ENCODE data around the gene CFAP58.

Gene CFAP58

DNA sequence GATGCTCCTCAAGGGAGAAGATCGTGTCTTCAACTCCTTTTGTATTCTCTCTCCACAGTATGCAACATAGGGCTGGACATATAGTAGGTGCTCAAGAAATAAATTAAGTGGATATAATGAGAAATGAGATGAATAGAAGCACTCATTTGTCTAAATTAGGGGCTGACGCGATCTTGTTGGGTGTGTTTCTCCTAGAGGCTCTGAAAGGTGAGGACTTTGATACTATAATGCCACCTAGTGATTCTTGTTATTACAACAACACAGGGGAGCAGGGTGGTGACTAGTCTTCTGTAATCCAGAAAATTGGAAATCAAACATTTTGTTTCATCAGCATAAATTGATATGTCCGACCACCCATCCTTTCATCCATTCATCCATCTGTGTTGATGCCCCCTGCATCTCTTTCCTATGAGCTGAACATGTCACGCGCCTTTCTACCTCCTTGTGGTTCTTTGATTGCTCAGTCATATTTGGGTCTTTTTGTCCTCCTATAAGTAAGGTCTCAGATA, 3.5 kb upstream of the CFAP58 start:
- TF ChIP-seq POLR2A (IDR thresholded peaks at IDR 0.05; ENCODE audit: low read depth, low read length) = no peak
- no peak for DNase-seq (ENCODE audit: insufficient read length, low spot score)
- FAIRE-seq = no peak

- TF ChIP-seq POLR2A (IDR thresholded peaks at IDR 0.05; ENCODE audit: low read depth, low read length) = no peak
- DNase-seq (ENCODE audit: insufficient read length, low spot score) (no peak), FAIRE-seq (no peak)
Measured at GRCh38 chr10:104351061-104351702, 2.5 kb upstream of the CFAP58 start.

DNA sequence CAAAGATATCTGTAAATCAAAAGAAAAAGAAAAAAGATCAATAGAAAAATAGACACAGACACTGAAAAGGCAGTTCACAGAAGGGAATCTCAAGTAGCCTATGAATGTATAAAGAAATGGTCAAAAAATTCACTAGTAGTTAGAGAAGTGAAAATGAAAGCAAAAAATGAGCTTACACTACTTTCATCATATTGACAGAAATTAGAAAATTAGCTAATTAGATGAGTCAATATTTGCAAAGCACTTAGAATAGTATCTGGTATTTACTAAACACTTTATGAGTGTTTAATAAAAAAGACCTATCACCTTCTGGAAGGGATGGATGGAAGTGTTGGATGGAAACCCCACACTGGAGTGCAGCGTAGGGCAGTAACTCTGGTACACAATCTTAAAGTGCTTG, 1.7 kb upstream of the CFAP58 start:
- no peak for FAIRE-seq
- TF ChIP-seq POLR2A (IDR thresholded peaks at IDR 0.05; ENCODE audit: low read depth, low read length) = no peak
- no peak for DNase-seq (ENCODE audit: insufficient read length, low spot score)

GRCh38 chr10:104359811-104360210, 6.2 kb downstream of the CFAP58 start:
- no peak for DNase-seq (ENCODE audit: insufficient read length, low spot score)
- no peak for FAIRE-seq
- no peak for TF ChIP-seq POLR2A (IDR thresholded peaks at IDR 0.05; ENCODE audit: low read depth, low read length)

DNA sequence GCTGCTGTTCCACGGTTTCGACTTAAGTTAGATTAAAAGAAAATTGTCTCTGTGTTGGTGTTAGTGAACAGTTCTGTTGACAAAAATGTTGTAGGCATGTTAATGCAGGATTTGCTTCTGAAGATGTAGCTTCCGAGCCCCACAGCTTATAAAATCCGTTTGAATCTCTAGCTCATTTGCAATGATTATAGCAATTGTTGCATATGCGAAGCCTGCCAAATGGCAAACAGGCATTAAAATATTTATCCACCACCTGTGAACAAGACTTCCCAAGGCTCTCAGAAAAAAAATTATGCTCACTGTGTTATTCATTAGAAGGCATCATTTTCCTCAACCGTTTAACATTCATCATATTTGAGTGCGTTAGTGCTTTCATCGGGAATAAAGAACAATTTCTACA, 14.3 kb downstream of the CFAP58 start:
- no peak for DNase-seq (ENCODE audit: insufficient read length, low spot score)
- no peak for TF ChIP-seq POLR2A (IDR thresholded peaks at IDR 0.05; ENCODE audit: low read depth, low read length)
- no peak for FAIRE-seq

- TF ChIP-seq POLR2A (IDR thresholded peaks at IDR 0.05; ENCODE audit: low read depth, low read length) = no peak
- FAIRE-seq (no peak), DNase-seq (ENCODE audit: insufficient read length, low spot score) (no peak)
Measured at GRCh38 chr10:104368381-104368780, 14.7 kb downstream of the CFAP58 start.

DNA sequence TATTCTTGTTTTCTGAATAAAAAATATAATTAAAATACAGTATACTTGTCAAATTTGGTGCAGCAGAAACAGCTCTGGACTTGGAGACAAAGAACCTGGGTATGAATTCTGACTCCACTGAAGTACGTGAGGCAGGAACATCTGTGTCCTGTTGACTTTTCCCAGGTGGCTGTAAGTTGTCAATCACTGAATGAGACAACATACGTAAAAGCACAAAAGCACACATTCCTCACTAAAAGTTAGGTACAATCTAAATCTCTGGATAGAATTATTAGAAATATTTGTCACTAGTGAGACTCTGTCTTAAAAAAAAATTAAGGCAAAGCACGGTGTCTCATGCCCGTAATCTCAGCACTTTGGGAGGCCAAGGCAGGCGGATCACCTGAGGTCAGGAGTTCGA, 18.1 kb downstream of the CFAP58 start:
- no peak for TF ChIP-seq POLR2A (IDR thresholded peaks at IDR 0.05; ENCODE audit: low read depth, low read length)
- no peak for DNase-seq (ENCODE audit: insufficient read length, low spot score)

DNA sequence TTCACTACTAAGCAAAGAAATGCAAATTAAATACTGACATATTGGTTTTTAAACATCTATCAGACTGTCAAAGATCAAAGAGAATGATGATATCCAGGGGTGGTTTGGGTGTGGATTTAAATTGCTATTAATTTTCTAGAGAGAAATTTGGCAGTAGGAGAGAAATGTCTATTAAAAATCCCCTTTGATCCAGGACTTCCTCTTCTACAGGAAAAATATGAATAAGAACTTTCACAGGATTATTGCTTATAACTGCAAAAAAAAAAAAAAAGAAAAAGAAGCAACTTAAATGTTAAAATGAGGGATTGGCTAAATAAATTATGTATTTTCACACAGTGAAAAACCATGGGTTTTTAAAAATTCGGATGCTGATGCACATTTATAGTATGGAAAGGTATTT, 21.0 kb downstream of the CFAP58 start:
- TF ChIP-seq POLR2A (IDR thresholded peaks at IDR 0.05; ENCODE audit: low read depth, low read length) = no peak
- no peak for DNase-seq (ENCODE audit: insufficient read length, low spot score)
- FAIRE-seq = no peak

More for the DNA sequence above, 18.1 kb downstream of the CFAP58 start:
- FAIRE-seq = no peak

DNA sequence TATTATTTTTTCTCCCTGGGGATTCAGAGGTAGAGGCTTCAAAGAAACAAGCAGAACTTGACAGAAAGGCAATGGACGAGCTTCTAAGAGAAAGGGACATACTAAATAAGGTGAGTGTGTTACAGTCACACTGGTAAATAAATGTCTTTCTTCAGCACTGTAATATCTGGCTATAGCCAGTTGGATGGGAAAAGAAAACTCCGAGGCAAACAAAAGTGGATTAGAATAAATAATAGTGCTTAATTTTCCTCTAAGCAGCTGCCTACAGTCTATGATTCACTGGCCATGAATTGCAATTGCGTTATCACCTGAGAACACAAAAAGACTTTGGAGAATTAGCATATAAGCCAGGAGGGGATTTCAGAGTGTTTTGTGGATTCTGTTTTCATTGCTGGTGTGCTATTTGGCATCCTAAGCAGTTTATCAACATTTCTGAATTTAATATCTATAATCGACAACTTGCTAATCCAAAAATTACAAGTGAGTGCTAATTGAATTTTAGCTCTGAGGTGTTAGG, 23.2 kb downstream of the CFAP58 start:
- DNase-seq (ENCODE audit: insufficient read length, low spot score) (no peak), FAIRE-seq (no peak)
- TF ChIP-seq POLR2A (IDR thresholded peaks at IDR 0.05; ENCODE audit: low read depth, low read length) = no peak

DNA sequence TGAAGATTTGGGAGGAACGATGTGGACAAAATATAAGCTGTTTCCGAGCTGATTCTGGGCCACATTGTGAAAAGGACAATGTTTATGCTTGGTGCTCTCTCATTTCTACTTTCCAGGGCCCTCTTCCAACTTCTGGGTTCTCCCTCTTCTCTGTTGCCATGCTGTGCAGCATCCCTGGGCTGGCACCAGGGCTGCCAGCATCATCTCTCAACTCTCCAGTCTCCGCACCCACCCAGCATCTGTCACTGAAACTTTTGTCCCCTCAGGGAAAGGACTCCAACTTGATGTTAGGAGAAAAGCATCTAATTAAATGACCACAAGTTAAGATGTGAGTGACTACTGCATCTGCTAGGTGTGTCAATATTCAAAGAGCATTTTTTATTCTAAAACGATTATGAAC, 26.7 kb downstream of the CFAP58 start:
- FAIRE-seq (no peak), DNase-seq (ENCODE audit: insufficient read length, low spot score) (no peak)
- no peak for TF ChIP-seq POLR2A (IDR thresholded peaks at IDR 0.05; ENCODE audit: low read depth, low read length)

DNA sequence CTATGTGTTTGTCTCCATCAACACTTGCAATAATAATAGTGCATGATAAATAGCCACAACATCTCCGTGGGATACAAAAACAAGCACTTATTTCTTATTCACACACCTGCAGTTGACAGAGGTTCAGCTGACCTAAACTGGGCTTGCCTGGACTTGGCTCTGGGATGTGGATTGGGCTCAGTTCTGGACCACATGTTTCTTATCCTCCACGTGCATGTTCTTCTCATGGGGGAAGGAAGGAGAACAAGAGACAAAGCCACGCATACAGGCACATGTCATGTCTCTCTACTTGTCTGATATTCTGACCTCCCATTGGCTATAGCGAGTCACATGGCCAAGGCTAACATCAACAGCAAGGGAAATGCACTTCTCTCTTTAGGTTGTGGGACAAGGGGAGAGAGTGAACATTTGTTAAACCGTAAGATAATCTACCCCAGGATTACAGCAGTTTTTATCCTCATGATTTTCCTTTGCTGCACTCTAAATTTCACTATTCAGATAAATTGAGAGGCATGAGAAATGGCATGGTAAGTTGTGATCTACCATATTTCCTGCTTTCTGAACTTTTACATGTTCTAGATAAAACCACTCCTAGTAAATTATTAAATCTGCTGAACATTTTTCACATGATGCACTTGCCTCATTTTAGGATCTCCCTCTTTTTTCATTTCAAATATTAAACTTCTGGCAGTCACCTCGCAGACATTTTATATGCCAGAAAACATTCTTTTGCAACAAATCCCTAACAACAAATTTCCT, 33.7 kb downstream of the CFAP58 start:
- FAIRE-seq = no peak

GRCh38 chr10:104388830-104389229, 35.2 kb downstream of the CFAP58 start:
- FAIRE-seq (no peak), DNase-seq (ENCODE audit: insufficient read length, low spot score) (no peak)
- TF ChIP-seq POLR2A (IDR thresholded peaks at IDR 0.05; ENCODE audit: low read depth, low read length) = no peak

More for the DNA sequence above, 33.7 kb downstream of the CFAP58 start:
- no peak for TF ChIP-seq POLR2A (IDR thresholded peaks at IDR 0.05; ENCODE audit: low read depth, low read length)
- DNase-seq (ENCODE audit: insufficient read length, low spot score) = no peak

DNA sequence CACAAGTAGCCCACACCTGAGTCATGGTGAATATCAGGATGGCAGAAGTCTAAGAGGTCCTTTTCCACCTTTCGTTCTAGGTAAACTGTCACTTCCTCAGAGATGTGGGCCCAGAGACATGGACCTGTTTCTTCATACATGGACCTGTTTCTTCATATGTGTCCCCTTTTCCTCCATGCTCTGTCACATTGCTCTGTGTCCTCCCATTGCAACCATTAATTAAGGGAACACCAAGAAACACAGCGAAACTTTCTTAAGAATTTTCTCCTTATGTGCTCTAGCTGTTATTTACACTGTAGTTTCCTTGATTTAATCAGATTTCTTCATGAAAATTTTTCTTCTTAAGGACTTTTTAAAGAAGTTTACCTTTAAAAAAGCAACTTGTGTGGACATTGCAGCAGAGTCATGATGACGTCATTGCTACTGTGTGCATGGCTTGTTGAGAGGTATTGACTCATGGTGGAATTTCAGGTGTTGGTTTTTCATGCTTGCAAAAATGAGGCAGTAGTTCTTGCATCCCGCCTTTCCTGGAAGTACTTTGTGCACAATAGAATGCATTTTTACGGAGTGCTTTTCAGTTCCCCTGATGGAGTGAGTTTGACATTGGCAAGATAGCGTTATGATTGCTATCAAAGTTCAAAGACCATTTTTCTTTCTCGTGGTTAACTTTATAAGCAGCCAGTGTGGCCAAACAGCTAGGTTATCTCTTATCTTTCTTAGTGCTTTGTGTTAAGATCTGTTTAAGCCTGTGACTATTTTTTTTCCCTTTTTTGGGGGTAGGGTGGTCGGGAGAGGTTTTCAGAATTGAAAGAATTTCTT, 37.7 kb downstream of the CFAP58 start:
- TF ChIP-seq POLR2A (IDR thresholded peaks at IDR 0.05; ENCODE audit: low read depth, low read length) = no peak
- DNase-seq (ENCODE audit: insufficient read length, low spot score) = no peak
- FAIRE-seq = no peak

DNA sequence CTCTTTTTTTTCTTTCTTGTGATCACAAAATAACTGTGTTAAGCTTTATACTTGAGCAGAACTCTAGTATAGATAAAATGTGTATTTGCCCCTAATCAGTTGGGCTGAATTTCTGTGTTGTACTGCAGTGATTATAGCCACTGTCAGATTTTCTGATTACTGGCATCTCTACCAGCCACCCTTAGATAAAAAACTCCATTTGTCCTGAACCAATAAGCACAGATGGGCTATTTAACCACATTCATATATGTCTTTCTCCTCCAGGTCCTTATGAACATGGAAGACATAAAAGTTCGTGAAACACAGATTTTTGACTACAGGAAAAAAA, 38.3 kb downstream of the CFAP58 start:
- DNase-seq (ENCODE audit: insufficient read length, low spot score) (no peak), FAIRE-seq (no peak)
- no peak for TF ChIP-seq POLR2A (IDR thresholded peaks at IDR 0.05; ENCODE audit: low read depth, low read length)

Measured in H54 (cell line).